EH (cell line): Measurements from ENCODE around the gene CEP295NL.
"Not testable (repeated sequence)": the region's sequence is repeated elsewhere in the genome, so short reads cannot be mapped to it uniquely, and the experiment has no call there.

Source experiments
- DNase-seq: peaks from one replicate; pipeline ENCODE4 v3.0.0-alpha.2; 2015; ENCODE audit warnings: low read depth

Gene CEP295NL, protein sequence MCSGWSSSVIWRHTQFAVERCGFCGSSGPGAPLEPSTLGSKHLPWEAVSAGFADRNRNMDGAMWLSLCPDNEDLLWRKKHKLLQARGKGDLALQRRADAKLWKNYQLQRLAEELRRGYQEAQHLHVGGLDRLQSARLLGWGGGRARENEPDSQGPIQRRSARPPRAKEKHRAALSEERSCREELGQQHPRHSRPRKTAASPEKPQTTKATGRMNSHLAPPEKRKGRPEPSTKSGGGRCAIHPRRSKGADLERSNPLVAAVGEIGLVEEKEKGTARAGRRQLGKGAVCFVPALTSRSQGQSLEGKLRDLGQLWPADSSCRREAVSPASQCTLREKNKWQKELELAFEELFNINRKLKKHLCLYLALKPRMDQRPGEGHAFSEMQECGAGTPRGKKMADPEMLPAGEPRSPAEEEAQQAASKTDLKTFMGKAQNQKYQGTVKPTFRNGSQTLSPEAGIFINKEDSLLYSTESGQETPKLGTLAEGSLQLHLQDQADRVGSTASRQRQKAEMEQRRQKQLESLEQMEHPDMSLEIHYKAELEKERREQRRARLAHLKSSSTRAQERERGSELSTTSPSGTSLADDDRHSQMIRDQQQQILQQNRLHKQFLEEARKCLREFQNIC

DNA sequence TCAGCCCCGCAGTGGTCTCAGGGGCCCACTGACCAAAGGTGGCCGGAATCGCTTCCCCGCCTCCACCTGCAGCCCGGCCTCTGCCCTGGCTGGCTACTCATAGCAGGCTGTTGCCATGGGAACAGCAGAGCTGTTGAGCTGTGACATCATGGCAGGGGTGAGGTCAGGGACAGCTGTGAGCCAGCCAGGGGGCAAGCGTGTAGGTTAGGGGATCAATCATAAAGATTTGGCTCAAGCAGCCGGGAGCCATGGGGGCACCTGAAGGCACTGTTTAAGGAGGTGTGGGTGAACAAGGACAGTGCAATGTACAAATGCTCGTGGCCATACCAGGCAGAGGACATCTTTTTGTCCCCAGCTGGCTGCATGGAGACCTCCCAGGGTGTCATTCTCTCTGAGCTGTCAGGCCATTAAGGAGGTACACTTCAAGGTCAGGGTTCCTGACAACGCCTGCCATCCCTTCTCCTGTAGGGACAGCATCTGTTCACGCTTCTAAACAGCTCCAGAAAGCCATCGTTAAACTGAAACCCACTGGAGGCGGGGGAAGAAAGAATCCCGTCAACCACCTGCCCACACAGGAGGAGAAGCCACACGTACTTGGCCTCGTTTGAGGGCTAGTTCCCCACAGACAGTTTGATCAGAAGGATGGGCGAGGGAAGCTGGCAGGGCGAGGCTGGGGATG is at the start of gene CEP295NL:
Gene CEP295NL, minus strand, starts transcription at position 101 of the 679 bp plus-strand sequence. CDS start 1,373 bp downstream, outside the sequence.
- DNase-seq: peak; percentile 38

DNA sequence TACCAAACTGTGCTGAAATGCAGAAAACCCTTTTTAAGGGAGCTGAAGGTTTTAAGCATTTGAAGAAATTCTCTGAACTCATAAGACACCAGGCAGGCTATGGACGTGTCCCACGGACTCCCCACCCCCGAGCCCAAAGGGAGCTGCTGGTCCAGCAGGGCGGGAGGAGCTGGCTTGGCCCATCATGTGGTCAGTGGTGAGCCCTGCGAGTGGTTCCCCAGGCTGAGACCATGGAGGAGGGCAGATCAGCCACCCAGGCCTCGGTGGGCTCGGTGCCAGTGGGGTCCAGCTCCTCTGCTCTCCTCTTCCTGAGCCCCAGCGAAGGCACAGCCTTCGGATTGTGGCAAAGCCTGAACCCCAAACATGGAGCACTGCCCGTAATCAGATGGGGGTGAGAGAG is 49.7 kb upstream of the CEP295NL start:
- no peak for DNase-seq

GRCh38 chr17:78951967-78952551 is 49.1 kb upstream of the CEP295NL start:
- no peak for DNase-seq

DNA sequence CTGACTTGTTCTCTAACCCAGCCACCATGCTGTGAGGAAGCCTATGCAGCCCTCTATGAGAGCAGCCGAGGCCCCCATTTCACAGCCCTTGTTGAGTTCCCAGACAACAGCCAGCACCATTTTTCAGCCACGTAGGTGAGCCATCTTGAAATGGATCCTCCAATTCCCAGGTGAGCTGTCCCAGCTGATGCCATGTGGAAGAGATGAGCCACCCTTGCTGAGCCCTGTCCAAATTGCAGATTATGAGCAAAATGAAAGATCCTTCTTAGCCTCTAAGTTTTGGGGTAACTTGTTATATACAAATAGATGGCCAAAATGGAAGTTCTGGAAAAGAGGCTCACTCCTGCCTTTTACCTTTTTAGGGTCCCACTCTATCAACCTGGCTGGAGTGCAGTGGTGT is 47.9 kb upstream of the CEP295NL start:
- no peak for DNase-seq

- no peak for DNase-seq
Measured at GRCh38 chr17:78947235-78948149, 44.5 kb upstream of the CEP295NL start.

- no peak for DNase-seq
Measured at GRCh38 chr17:78946631-78947030, 43.6 kb upstream of the CEP295NL start.

DNA sequence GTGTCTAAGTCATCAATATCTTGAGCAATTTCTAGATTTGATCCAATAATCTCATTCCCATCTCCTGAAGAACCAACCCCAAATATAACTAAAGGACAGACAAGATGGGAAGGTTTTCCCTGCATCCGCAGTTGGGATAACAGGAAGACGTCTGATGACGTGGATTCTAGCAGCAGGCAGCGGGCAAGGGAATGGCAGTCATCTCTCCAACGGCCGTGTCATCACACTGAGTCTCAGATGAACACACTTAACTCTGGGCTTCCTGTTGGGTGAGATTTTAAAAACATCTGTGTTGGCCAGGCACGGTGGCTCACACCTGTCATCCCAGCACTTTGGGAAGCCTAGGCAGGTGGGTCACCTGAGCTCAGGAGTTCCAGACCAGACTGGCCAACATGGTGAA is 43.1 kb upstream of the CEP295NL start:
- no peak for DNase-seq

DNA sequence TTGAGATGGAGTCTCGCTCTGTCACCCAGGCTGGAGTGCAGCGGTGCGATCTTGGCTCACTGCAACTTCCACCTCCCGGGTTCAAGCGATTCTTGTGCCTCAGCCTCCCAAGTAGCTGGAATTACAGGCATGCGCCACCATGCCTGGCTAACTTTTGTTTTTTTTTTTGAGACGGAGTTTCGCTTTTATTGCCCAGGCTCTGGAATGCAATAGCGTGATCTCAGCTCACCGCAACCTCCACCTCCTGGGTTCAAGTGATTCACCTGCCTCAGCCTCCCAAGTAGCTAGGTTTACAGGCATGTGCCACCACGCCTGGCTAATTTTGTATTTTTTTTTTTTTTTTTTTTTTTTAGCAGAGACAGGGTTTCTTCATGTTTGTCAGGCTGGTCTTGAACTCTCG is 42.5 kb upstream of the CEP295NL start:
- DNase-seq: not testable (repeated sequence)

DNA sequence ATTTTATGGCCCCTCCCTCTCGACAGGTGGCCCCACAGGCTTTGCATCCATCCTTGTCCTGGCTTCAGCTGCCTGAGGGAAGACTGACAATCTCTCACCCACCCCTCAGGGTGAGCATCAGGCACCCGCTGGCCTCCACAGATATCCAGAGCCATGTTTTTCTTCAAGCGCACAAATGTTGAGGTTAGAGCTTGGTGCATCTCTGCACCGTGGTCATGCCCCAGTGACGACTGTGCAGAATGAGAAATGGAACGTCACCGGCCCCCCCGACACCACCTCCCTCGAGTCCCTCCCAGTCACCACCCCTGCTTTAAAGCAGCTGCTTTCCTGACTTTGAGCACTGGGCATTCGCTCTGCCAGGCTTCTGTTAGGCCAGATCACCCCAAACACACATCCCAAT is 42.0 kb upstream of the CEP295NL start:
- DNase-seq: no peak

- no peak for DNase-seq
Measured at GRCh38 chr17:78944026-78944425, 41.0 kb upstream of the CEP295NL start.

- DNase-seq: peak; percentile 74
Measured at GRCh38 chr17:78940708-78941107, 37.7 kb upstream of the CEP295NL start.

- DNase-seq: no peak
Measured at GRCh38 chr17:78940258-78940657, 37.3 kb upstream of the CEP295NL start.

DNA sequence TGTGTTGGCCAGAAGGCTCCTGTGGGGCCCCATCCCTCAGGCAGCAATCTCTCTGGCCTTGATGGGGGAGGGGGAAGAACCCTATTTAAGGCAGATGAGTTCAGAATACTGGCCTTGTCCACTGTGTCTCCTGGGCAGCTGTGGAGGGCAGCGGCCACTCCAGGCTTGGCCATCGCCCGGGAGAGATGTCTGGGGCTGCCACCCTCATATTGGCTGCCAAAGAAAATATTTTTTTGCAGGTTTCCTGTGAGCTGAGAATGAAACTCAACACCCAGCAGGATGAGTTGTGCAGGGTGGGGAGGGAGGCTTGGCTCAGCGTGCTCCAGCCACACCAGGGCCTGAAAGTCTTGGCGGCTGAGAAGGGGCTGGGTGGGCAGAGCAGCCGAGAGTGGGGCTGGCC is 36.6 kb upstream of the CEP295NL start:
- DNase-seq: peak; percentile 63

DNA sequence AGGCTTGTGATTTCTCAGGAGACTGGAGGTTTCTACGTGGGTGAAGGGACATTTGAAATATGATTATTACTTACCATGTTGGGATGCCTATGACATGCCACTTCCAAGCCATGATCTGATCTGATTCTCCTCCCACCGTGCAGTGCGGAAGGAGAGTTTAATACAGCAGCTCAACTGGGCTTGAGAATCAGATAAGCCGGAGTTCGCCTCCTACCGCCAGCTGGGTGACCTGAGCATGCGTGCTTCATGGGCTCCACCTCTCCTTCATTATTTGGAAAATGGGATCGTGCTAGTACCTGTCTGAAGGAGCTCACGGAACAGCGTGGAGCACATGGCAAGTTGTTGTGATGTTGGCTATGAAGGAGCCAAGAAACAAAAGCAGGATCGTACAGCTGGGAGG is 34.6 kb upstream of the CEP295NL start:
- DNase-seq: no peak

- DNase-seq: peak; percentile 98
Measured at GRCh38 chr17:78935419-78936323, 32.7 kb upstream of the CEP295NL start.

DNA sequence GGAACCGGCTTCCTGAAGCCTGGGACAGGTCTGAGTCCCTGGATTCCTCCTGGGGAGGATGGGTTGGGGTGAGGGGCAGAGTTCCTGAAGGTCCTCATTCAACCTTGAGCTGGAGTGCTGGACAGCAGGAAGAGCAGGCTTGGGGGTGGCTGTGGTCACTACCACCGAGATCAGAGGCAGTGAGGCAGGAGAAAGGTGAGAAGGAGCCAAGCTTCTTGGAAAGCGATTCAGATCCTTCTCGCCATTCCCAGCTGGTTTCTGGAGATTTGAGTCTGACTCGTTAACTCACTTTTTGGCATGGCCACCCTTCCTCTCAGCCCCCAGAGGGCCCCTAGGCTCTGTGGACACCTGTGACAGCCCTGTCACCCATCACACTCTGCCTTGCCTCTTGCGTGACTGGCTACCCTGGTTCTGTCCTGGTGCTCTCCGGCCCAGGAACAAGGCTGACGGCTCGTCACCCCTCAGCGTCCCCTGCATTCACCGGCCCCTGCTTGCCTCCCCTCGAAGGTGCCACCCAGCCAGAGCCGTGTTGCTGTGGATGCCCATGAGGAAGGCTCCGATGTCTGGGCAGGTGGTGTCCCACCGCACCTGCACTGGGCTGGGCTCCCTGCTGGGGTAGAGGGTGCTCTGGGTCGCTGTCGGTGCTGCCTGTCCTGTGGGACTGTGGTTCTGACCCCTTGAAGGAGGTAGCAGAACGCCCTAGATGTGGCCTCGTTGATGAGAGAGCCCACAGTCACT is 31.8 kb upstream of the CEP295NL start:
- DNase-seq: peak; percentile 36

- DNase-seq: peak; percentile 99
Measured at GRCh38 chr17:78933959-78934568, 31.1 kb upstream of the CEP295NL start.

GRCh38 chr17:78933025-78933958 is 30.3 kb upstream of the CEP295NL start:
- peak; percentile 99 for DNase-seq
